ENCODE measurements around the gene TTC13. TPM values are rescaled to one million over a fixed set of nuclear protein-coding genes. Genes with fewer than 3 reads are reported as not detected.

Gene TTC13
- total and polyA plus RNA-seq, 10 of the 15 experiments (the other 5 are each of a cell fraction or from before 2014, with no cell fraction given), result 5.8 to 30.8 (median 18.5) TPM

- no peak for TF ChIP-seq ZBTB4 (CRISPR knock-in tag; IDR thresholded peaks at IDR 0.05)
- TF ChIP-seq ASH2L (IDR thresholded peaks at IDR 0.05; ENCODE audit: borderline replicate concordance, low read depth), result no peak
- TF ChIP-seq SUZ12 (IDR thresholded peaks at IDR 0.05; ENCODE audit: unreplicated experiment), result no peak
- no peak for TF ChIP-seq NR2F1 (conservative IDR thresholded peaks at IDR 0.05)
- TF ChIP-seq NKRF (conservative IDR thresholded peaks at IDR 0.05), result no peak
- no peak for TF ChIP-seq MEF2B (IDR thresholded peaks at IDR 0.05; ENCODE audit: partially characterized antibody, poor library complexity, severe bottlenecking)
- TF ChIP-seq PAX8 (IDR thresholded peaks at IDR 0.05), result no peak
- no peak for TF ChIP-seq NR2C2 (IDR thresholded peaks at IDR 0.05; ENCODE audit: borderline replicate concordance, control insufficient read depth, insufficient read length, low read depth)
Measured at GRCh38 chr1:230899841-230900251, 78.8 kb downstream of the TTC13 start (continued).

Data from GM12878 (cell line).